Thyroid gland (tissue), 4 donors: ENCODE data around the gene TBCD.

ENCODE experiments used
- CTCF ChIP-seq, 6 experiments: fragments of 200-600 bp in 3 of 6; fragments of 450-650 bp in 3 of 6; sonication (generic) in 3 of 6; IDR thresholded peaks; one replicate each; pipeline ENCODE4 v1.5.1; 2016 to 2019; ENCODE audit warnings: antibody characterized with exemption in 6 of 6, mild to moderate bottlenecking in 2 of 6, inconsistent platforms in 1 of 6, moderate library complexity in 1 of 6
- POLR2A ChIP-seq, 2 donors: fragments of 450-650 bp; IDR thresholded peaks; one replicate each; pipeline ENCODE4 v1.6.1; 2017; ENCODE audit warnings: antibody characterized with exemption in 2 of 2, mild to moderate bottlenecking in 2 of 2, moderate library complexity in 1 of 2

GRCh38 chr17:82918508-82918907 is 166.6 kb downstream of the TBCD start:
- TF ChIP-seq CTCF (IDR thresholded peaks at IDR 0.05): no peak
- no peak for TF ChIP-seq POLR2A (IDR thresholded peaks at IDR 0.05)
